ENCODE measurements around the gene CLEC16A.
"Not testable (repeated sequence)": the region's sequence is repeated elsewhere in the genome, so short reads cannot be mapped to it uniquely, and the experiment has no call there.

The CLEC16A gene

DNA sequence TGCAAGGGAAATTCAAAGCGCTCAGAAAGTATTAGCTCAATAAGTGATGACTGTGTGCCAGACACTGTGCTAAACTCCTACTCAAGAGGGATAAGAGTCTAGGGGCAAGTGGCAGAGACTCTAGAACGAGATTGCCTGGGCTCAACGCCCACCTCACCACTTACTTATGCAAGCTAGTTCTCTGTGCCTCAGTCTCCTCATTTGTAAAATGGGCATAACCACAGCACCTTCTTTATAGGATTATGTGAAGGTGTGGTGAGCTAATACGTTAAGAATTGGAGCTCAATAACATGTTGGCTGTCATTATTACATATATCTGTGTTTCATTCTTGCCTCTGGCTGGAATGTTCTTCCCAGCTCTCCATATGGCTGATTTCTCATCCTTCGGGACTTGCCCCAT is 17.5 kb upstream of the CLEC16A start:
- no peak for DNase-seq

DNA sequence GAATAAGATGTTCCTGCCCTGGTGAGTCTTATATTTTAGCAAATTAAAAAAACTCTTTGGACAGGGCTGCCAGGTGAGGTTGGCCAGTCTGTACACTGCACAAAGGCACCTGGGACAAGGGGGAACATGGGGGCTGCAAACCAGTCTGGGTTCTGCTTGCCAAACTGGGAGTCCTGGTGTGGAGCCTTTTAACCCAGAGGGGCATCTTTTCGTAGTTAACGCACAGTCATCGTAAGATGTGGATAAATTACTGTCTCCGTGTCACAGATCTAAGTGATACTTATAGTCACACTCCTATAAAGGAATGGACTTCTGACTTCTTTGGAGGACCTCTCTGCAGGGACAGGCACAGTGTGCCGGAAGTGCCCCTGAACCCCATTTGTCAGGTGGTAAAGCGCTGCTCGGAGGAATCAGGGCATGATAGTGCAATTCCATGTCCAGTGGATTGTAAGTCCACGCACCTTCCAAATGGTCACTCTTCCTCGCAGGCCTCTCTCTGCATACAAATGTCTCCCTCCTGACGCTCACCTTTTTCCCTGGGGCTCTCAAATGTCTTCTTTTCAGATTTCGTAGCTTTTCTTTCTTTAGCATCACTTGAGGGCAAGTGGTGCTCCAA is 16.8 kb upstream of the CLEC16A start:
- no peak for DNase-seq

DNA sequence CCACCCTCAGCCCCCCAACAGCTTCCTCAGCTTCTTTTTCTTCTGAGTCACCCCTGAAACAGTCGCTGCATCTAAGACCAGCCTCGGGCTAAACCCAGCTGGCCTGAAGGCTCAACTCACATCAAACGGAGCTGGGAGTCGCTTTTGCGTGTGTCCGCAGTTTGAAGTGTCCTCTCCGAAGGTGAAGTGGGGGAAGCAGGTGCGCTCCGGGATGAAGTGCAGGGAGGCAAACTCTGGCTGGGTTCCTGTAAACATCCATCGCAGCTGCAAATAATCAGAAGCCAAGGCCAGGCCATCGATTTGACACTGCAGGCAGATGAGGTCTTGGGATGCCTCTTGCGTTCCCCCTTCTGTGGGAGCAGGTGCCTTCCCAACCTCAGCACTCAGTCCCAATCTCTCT is 15.3 kb upstream of the CLEC16A start:
- not testable (repeated sequence) for DNase-seq

DNA sequence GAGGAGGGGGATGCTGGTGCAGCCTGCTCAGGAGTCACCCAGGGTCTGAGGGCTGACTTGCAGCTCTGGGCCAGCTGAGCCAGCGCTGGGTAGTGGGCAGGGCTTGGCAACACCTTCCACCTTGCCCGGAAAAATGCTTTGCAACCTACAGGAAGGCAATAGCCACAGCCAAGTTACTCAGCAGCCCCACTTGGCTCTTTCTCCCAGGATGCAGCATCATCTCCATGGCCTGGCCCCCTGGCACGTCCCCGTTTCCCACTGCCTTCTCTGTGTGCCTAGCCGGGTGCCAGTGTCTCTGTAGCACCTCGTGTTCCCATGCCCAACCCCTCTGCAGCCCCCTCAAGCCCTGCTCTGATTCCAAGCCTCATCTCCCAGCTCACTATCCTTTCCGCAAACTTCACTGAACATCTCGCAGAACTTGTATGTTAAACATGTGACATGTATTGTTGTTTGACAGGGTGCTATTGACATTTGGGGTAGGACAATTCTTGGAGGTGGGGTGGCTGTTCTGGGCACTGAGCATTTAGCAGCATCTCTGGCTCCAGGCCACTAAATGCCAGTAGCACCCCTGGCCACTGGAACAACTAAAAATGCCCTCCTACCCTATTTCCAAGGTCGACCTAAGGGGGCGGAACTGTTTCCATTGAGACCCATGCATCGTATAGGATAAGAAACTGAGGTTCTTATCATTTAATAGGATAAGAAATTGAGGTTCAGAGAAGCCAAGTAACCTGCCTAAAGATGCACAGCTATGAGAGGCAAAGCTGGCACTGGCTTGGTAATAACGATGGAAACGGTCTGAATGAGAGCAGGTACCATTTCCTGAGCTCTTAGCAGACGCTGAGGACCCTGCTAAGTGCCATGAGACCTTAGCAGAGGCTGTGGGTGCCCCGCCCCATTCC is 14.3 kb upstream of the CLEC16A start:
- DNase-seq: no peak

DNA sequence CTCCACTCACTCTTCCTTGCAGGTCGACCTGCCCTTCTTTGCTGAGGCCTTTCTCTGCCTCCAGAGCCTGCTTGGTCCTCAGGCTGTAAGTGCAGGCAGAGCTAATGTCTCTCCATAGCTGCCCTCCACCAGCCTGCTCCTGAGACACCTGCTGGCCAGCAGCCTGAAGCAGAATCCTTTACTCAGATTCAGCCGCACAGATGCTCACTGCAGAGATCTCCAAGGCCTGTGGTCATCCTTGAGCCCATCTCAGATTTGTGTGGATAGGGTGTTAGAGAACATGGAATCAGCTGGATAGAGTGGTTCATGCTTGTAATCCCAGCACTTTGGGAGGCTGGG is 13.6 kb upstream of the CLEC16A start:
- DNase-seq: no peak

DNA sequence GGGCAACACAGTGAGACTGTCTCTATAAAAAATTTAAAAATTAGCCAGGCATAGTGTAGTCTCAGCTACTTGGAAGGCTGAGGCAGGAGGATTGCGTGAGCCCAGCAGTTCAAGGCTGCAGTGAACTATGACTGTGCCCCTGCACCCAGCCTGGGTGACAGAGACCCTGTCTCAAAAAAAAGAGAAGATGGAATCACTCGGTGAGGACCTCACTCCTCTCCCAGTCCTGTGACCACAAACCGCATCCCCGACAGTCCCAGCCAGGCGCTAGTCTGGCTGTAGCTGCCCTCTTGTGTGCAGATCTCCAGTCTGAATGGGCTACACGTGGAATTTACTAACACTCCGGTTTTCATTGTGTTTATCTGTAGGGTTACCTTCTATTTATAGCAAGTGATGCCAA is 13.2 kb upstream of the CLEC16A start:
- DNase-seq: no peak

DNA sequence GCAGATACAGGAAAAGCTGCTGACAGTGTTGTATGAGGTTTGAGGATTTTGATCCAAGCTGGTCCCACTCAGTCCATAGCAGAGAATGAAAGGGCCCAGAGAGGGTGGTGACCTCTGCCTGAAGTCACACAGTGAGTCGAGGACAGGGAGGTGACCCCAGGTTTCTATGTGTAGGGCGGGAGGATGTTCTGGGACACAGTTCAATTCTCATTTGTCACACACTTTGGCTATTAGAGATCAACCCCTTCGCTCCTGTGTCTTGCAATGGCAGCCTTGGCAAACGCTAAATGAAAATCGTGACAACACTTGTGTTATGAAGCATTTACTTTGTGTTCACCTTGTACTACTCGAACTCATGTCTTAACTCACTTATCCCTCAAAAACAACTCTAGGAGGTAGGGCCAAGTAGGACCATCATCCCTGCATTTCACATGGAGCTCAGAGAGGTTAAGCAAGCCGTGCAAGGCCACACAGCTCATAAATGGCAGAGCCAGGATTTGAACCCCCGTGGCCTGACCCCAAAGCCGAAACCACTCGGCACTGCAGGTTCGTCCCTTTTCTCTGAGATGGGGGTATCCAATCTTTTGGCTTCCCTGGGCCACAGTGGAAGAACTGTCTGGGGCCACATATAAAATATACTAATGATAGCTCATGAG is 12.3 kb upstream of the CLEC16A start:
- DNase-seq: no peak

DNA sequence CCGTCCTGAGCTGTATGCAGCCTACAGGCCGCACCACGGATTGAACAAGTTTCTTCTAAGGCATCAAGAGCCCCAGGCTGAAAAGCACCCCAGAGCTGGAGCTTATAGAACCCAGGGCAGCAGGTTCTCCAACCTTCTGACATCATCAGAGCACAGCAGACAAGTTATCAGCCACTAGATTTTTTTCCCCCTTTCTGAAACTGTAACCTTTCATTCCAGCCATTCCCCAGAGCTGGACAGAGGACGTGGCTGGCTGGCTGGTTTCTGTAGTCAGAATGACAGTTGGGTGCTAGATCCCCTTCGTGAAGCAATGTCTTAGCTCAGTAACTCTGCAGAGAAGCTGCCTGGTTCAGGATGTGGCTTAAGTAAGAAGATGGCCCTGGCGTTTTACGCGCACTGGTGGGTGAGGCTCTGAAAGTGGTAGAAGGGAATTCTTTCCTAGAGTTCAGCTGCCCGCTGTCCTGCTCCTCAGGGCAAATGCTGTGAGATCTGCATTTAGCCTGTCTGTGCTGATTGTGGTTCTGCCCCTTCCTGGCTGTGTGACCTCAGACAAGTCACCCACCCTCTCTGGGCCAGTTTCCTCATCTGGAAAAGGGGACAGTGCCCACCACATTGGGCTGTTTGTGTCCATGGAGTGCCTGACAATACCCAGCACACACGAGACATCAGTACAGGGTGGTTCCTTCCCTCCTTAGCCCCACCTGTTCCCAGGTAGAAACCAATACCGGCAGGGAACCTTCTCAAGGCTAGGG is 11.2 kb upstream of the CLEC16A start:
- DNase-seq: no peak

DNA sequence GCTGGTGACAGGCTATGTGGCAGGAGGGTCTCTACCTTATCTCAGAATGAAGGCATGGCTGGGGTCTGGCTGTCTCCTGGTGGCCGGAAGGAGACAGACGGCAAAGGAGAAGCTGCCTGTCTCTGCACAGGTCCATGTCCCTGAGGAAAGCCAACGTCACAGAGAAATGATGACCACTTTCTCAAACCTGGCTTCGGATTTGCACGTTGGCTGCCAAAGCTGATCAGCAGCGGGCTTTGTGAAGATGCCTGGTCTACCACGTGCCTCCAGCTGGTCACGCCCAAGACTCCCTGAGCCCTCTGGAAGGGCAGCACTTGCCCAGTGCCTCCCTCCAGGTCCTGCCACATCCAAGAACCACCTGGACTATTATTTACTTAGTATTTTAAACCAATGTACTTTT is 10.5 kb upstream of the CLEC16A start:
- DNase-seq: no peak

DNA sequence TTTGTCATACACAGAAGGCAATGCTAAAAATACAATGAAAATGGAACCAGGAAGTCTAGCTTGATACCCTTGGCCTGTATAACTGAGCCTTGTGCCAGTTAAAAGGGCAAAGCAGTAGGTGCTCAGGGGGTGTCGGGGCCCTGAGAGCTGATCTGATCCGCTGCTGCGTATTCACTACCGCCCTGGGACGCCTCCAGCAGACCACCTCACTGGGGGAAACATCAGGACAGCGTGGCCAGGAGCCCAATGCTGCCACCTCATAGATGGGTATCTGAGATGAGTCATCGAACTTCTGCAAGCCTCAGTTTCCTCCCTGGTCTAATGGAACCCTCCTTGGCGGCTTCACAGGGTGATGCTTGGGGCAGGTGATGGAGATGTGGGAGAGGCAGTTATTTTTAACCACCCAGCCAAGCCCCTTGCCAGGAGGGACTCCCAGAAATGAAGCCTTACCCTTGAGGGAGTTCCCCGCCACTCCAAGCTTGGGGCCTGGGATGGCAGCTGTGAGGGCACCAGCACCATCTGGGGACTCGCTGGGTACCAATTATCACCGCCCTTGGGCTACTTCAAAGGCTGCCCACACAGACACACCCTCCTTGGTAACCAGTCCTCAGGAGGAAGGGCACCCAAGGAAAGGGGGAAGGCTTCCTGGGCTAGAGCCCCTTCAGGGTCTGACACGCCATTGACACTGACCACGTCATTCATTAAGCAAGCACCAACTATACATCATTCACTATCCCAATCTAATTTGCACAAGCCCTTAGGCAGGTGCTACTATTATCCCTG is 9.8 kb upstream of the CLEC16A start:
- no peak for DNase-seq

DNA sequence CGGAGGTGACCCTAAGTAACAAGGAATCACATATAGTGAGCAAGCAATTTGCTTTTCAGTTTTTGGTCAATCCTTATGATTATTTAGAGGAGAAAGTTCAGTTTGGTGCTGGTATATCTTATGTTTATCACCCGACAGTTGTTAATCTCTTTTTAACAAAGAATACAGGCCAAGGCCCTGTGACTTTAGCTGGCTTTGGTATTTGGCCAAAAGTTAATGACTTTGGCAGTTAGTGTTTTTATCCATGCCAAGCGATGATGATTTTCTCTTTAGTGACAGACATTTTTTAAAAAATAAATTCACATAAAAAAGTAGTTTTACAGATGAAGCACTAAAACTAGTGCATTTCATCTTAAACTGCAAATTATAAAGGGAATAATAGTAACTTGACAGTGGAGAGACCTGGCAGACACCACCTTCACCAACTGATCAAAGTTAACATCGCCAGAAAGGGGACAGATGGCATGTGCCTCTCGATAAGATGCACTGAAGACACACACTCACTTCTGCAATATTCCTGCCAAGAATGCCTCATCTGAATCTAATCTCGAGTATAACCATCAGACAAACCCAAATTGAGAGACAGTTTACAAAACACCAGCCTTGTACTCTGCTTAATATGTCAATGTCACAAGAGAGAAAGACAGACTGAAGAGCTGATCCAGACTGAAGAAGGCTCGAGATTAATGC is 9.0 kb upstream of the CLEC16A start:
- no peak for DNase-seq

DNA sequence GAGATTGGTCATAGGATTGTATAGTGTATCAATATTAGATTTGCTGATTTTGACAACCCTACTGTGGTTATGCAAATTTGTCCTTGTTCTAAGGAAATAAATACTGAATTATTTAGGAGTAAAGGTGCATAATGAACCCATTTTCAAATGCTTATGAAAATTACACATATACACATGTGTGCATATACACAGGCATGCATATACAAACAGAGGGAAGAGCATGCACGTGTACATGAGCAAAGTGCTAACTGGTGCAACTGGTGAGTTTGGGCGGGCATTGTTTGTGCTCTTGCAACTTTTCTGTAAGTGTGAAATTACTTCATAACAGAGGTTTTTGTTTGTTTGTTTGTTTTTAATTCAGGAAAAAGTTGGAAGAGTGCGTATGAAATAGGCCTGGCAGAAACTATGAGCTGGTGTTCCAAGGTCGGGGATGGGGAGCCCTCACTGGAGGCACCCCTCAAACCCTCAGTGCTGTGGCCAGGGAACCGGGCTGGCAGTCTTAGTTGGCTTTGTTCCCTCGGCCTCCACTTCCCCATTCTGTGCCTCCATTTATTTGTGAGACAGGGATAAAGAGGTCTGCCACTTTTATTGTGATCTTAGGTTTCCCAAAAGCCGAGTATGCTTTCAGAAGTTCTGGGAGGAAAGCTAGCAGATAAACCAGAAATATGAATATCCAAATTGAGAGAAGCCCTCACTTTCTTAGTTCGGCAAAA is 7.9 kb upstream of the CLEC16A start:
- DNase-seq: no peak

DNA sequence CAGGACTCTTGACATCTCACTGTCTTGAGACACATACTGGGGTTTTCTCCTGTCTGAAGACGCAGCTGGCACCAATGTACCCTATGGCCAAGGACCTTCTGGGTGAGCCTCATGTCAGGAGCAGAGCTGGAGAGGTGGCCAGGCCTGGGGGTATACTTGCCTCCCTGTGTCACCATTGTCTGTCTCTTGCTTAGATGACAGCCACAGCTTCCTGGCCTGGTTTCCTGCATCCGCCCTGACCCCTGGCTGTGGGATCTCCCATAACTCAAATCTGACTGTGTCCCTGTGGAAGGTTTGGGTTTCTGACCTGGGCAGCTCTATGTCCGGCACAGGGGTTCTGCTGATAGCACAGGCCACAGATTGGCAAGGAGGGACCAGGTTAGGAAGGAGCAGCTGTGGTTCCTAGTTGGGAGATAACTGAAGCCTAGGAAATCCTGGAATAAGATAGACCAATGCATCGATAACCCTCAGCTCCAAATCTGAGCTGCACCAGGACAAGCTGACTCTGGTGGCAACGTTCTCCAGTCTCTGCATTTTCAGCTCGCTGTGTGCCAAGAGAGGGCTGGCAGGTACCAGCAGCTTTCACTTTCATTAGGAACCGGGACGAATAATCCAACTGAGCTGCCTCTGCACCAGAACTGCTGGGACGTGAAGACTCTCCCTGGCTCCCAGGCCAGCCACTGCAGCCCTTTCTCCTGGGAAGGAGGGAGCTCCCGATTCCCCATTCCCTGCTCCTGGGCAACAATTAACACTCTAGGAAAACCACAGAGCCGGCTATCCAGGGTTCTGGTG is 7.1 kb upstream of the CLEC16A start:
- no peak for DNase-seq

DNA sequence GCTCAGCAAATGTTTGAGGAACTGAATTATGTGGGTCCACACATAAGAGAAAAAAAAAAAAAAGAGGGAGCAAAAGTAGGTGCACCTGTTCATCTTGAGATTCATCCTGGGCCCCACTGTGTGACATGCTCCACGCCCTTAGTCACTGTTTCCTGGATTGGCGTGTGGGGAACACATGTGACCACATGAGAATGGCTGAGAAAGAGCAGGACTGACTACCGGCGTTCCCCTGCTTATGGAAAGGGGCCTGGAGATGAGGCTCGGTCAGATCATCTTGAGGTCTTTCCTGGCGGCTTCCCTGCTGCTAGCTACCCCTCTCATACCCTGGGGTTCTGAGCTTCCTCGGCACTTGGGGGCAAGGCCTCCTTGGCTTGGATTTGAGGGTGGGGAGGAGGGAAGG is 6.0 kb upstream of the CLEC16A start:
- DNase-seq: no peak

DNA sequence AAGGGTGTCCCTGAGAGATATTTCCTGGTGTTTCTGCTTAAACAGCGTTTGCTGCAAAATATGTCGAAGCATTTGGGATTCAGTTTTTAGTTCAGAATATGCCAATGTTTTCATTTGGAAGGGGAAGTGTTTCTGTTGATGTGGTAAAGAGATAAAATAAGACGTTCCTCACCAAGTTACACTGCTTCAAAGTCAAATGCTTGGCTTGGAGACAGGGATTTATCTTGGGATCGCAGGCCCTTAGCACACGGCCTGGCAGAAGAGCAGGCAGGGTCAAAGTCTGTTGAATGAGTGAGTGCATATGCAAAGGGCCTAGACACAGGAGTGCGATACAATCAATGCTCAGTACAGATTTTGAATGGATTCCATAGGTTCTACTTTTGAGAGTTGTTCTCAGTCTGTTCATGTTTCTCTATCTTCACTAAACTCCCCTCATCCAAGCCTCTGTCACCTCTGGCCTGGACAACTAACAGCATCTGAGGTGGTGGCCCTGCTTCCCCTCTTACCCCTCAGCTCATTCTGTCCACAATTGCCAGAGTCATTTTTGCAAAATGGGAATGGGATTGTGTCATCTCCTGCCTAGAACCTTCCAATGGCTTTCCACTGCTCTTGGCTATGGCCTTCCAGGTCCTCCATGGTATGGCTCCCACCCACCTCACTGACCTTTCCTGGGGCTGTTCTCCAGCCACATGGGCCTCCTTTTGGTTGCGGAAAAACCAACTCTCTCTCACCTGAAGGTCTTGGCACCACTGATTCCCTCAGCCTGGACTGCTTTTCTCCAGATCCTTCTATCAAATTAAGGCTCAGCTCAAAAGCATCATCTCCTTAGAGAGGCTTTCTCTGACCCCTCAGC is 5.3 kb upstream of the CLEC16A start:
- no peak for DNase-seq

DNA sequence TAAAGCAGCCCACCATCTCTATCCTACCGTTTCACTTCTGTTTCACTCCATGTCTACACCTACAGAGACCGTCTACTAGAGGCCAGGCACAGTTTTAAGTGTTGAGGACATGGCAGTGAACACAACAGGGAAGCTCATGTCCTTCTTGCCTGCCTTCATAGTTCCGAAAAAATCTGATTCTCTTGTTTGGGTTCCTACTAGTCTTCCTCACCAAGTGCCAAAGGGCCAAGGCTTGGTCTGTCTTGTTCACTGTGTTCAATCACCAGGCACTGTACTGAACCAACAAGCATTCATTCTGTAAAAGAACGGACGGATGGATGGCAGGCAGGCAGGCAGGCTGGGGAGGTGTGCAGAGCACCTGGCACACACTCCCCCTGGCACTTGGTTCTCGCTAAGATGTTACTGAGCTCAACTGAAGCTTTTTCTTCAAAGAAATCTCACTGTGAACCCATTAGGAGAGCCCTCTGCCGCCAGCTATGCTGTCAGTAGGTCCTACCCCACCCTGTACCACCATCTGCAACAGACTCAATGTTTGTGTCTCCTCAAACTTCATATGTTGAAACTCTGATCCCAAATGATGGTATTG is 4.6 kb upstream of the CLEC16A start:
- DNase-seq: no peak

DNA sequence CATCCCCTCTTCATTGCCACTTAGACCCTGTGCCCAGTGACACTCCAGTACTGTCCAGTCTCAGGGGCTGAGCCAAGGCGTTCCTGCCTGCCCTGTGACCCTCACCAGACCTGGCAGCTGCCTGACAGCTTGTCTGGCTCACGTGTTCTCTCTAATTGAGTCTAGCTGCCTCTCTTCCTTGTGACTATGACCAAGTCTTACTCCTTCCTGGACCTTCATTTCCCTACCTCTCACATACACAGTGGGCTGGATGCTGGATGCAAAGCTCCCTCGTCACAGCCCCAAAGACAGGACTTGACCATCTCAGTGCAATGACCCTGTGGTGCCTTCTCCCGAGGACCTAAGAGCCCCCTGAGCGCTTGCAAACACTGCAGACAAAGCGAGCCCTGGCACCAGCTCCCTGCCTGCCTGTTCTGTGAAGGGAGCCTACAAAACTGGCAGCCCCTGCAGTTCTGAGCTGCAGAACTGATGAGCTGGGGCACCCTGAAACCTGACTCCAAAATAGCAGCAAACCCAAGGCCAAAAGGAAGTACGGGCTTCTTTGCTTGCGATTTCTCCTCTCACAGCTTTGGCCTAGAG is 3.8 kb upstream of the CLEC16A start:
- DNase-seq: no peak

DNA sequence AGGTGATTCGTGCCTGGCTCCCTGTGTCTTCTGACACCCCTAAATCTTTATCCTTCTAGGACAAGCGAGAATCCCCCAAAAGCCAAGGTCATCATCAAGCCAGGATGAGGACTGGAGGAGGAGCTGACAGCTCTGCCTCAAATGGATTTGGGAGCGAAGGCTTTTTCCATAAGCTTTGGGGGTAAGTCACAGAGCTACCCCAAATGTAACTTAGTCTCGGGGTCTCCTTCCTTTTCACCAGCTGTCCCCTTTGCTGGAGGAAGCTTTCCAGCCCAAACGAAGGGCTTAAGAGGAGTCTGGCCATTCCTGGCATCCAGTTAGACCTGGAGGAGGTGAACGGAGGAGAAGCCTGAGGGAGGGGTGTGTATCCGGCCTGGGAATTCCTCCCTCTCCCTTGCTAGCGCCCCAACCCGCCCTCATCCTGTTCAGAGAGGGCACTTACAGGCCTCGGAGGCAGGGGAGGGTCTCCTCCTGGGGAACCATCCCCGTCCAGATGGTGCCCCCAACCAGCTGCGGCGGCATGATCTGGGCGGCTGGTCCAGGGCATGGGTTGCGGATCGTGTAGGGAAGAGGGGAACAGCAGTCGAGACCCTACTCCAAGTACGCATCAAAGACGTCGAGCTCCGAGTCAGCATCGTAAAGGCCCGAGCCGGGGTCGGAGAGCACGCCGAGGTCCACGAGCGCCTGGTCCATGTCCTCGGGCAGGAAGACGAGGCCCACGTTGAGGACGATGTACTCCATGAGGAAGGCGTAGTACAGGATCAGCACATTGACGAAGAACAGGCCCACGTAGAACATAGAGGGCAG is 3.0 kb upstream of the CLEC16A start:
- no peak for DNase-seq

Data from CD4-positive, alpha-beta T cell treated with Interleukin-1 beta for 1 hour (primary cell).